Measurements from ENCODE around the gene FLII.

DNA sequence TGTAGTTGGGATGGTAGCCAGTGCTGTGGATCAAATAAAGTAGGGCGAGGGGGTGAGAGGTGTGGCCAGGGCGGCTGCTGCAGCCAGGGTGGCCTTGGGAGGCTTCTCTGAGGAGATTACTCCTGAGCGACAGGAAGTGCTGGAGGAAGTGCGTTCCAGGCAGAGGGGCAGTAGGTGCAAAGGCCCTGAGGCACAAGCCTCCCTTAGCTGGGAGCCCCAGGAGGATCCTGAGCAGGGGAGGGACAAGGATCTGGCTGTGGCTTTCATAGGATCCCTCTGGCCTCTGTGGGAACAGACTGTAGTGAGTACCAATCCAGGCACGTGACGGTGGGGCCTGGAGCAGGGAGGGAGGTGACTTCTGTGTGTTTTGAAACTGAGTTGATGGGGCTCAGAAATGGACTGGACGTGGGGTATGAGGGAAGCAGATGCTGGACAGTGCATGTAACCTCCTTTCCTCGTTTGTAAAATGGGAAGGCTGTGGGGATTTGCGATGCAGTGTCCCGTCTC is 30.3 kb downstream of the FLII start:
- TF ChIP-seq POLR2A (IDR thresholded peaks at IDR 0.05): no peak
- TF ChIP-seq, protein P1, sequence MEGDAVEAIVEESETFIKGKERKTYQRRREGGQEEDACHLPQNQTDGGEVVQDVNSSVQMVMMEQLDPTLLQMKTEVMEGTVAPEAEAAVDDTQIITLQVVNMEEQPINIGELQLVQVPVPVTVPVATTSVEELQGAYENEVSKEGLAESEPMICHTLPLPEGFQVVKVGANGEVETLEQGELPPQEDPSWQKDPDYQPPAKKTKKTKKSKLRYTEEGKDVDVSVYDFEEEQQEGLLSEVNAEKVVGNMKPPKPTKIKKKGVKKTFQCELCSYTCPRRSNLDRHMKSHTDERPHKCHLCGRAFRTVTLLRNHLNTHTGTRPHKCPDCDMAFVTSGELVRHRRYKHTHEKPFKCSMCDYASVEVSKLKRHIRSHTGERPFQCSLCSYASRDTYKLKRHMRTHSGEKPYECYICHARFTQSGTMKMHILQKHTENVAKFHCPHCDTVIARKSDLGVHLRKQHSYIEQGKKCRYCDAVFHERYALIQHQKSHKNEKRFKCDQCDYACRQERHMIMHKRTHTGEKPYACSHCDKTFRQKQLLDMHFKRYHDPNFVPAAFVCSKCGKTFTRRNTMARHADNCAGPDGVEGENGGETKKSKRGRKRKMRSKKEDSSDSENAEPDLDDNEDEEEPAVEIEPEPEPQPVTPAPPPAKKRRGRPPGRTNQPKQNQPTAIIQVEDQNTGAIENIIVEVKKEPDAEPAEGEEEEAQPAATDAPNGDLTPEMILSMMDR (IDR thresholded peaks at IDR 0.05): no peak
